H1 (cell line): ENCODE data around the gene YTHDC2. TPM values are rescaled to one million over a fixed set of nuclear protein-coding genes. Genes with fewer than 3 reads are reported as not detected.

Experiments
- CTCF ChIA-PET: fragments of 300-600 bp; sonication (Branson Sonifier 250); formaldehyde crosslinking; loops from one replicate; lab custom pipeline; 2021; ENCODE audit not compliant: partially characterized antibody; lab: Charles Lee
- POLR2A ChIA-PET: fragments of 300-600 bp; sonication (Branson Sonifier 250); formaldehyde crosslinking; loops from one replicate; lab custom pipeline; 2021; ENCODE audit warnings: inconsistent platforms; ENCODE audit not compliant: partially characterized antibody; lab: Charles Lee
- DNase-seq, 2 experiments: peaks; one replicate each; pipeline versions ENCODE4 v3.0.0 to v3.0.0-alpha.2; 2010 to 2022; ENCODE audit warnings: low spot score in 2 of 2, low read depth in 1 of 2, mixed read lengths in 1 of 2
- FAIRE-seq: peaks from 2 replicates; lab custom pipeline; 2011; peaks lifted over from hg19 to GRCh38; lab: Jason Lieb, UNC
- H2AFZ ChIP-seq: 2 replicates; pipeline ENCODE4 v1.8.1; 2012; ENCODE audit warnings: low read length, inconsistent platforms
- H2AK5ac ChIP-seq: 2 replicates; pipeline ENCODE4 v1.6.1; 2013; ENCODE audit warnings: low read depth, low read length
- H2BK120ac ChIP-seq: replicated peaks from 2 replicates; pipeline ENCODE3; 2013; ENCODE audit warnings: low read depth, low read length, inconsistent platforms
- H2BK12ac ChIP-seq: 2 replicates; pipeline ENCODE4 v1.6.1; 2013; ENCODE audit warnings: low read depth, low read length
- H2BK15ac ChIP-seq: 2 replicates; pipeline ENCODE4 v1.6.1; 2013; ENCODE audit warnings: low read length
- H2BK20ac ChIP-seq: 2 replicates; pipeline ENCODE4 v1.6.1; 2013; ENCODE audit warnings: low read length
- H2BK5ac ChIP-seq: 2 replicates; pipeline ENCODE4 v1.6.1; 2013; ENCODE audit warnings: low read depth, low read length
- H3K14ac ChIP-seq: 2 replicates; pipeline ENCODE4 v1.6.1; 2013; ENCODE audit warnings: inconsistent platforms; ENCODE audit not compliant: insufficient read length
- H3K18ac ChIP-seq: 2 replicates; pipeline ENCODE4 v1.6.1; 2013; ENCODE audit warnings: low read length; ENCODE audit errors: extremely low read depth
- H3K23ac ChIP-seq: 2 replicates; pipeline ENCODE4 v1.6.1; 2013; ENCODE audit warnings: inconsistent platforms; ENCODE audit not compliant: insufficient read length
- H3K23me2 ChIP-seq: 2 replicates; pipeline ENCODE4 v1.6.1; 2013; ENCODE audit warnings: low read depth, low read length
- H3K27ac ChIP-seq: 2 replicates; pipeline ENCODE4 v1.6.1; 2011; ENCODE audit warnings: low read depth, low read length, inconsistent platforms
- H3K27me3 ChIP-seq, 4 experiments: replicated peaks in 1 of 4; 1 replicate in 1 of 4; 2 replicates in 3 of 4; pipeline versions ENCODE4 v1.6.1 to v1.8.1; 2011 to 2013; ENCODE audit warnings: low read length in 3 of 4, mild to moderate bottlenecking in 3 of 4, inconsistent platforms in 2 of 4, mixed read lengths in 2 of 4, moderate library complexity in 1 of 4; ENCODE audit not compliant: control insufficient read depth in 3 of 4, insufficient read depth in 3 of 4; ENCODE audit errors: extremely low read depth in 1 of 4
- H3K36me3 ChIP-seq, 4 experiments: 2 replicates each; pipeline versions ENCODE4 v1.6.1 to v1.8.1; 2011 to 2013; ENCODE audit warnings: mild to moderate bottlenecking in 4 of 4, low read length in 3 of 4, moderate library complexity in 2 of 4, control low read depth in 1 of 4, inconsistent platforms in 1 of 4; ENCODE audit not compliant: insufficient read depth in 4 of 4, control insufficient read depth in 2 of 4
- H3K4ac ChIP-seq: replicated peaks from 2 replicates; pipeline ENCODE3; 2013; ENCODE audit warnings: low read length, low read depth, mixed read lengths, inconsistent platforms; ENCODE audit not compliant: insufficient read length
- H3K4me1 ChIP-seq, 4 experiments: replicated peaks in 1 of 4; 1 replicate in 1 of 4; 2 replicates in 3 of 4; pipeline versions ENCODE4 v1.6.1 to v1.8.1; 2011 to 2013; ENCODE audit warnings: low read length in 3 of 4, inconsistent platforms in 2 of 4, mixed read lengths in 1 of 4; ENCODE audit not compliant: insufficient read depth in 4 of 4, control insufficient read depth in 3 of 4
- H3K4me2 ChIP-seq, 2 experiments: 2 replicates each; pipeline versions ENCODE4 v1.6.1 to v1.8.1; 2011 to 2013; ENCODE audit warnings: low read depth in 2 of 2, low read length in 2 of 2, control low read depth in 1 of 2, inconsistent platforms in 1 of 2, mild to moderate bottlenecking in 1 of 2; ENCODE audit not compliant: insufficient read depth in 1 of 2
- H3K4me3 ChIP-seq, 4 experiments: fragments of 200-600, 300-600 bp in 1 of 4; sonication (generic), shearing (Covaris generic), sonication (Bioruptor Twin) in 1 of 4; 2 replicates each; pipeline versions ENCODE4 v1.5.1 to v1.8.1; 2011 to 2016; ENCODE audit warnings: low read length in 4 of 4, low read depth in 3 of 4, control low read depth in 2 of 4, inconsistent platforms in 2 of 4, mild to moderate bottlenecking in 2 of 4, mixed read lengths in 1 of 4, moderate library complexity in 1 of 4; ENCODE audit not compliant: insufficient read depth in 2 of 4; ENCODE audit errors: extremely low read depth in 1 of 4
- H3K56ac ChIP-seq: replicated peaks from 2 replicates; pipeline ENCODE3; 2013; ENCODE audit warnings: low read depth, mild to moderate bottlenecking, mixed read lengths, low read length, inconsistent platforms; ENCODE audit not compliant: insufficient read length
- H3K79me1 ChIP-seq: 2 replicates; pipeline ENCODE4 v1.6.1; 2013; ENCODE audit warnings: low read depth, low read length, control low read depth
- H3K79me2 ChIP-seq, 2 experiments: 2 replicates each; pipeline versions ENCODE4 v1.6.1 to v1.8.1; 2012 to 2013; ENCODE audit warnings: low read length in 2 of 2, mild to moderate bottlenecking in 2 of 2, inconsistent platforms in 1 of 2; ENCODE audit not compliant: insufficient read depth in 2 of 2, control insufficient read depth in 1 of 2
- H3K9ac ChIP-seq, 4 experiments: replicated peaks in 1 of 4; 1 replicate in 1 of 4; 2 replicates in 3 of 4; pipeline versions ENCODE4 v1.6.1 to v1.8.1; 2011 to 2013; ENCODE audit warnings: low read depth in 3 of 4, low read length in 3 of 4, control low read depth in 2 of 4, mild to moderate bottlenecking in 2 of 4, moderate library complexity in 2 of 4, inconsistent platforms in 1 of 4; ENCODE audit errors: extremely low read depth in 1 of 4
- H3K9me3 ChIP-seq, 2 experiments: 2 replicates each; pipeline versions ENCODE4 v1.6.1 to v1.8.1; 2012 to 2013; ENCODE audit warnings: mild to moderate bottlenecking in 2 of 2, moderate library complexity in 2 of 2, control low read depth in 1 of 2, inconsistent platforms in 1 of 2, low read depth in 1 of 2, low read length in 1 of 2, mixed read lengths in 1 of 2; ENCODE audit not compliant: insufficient read depth in 2 of 2
- H4K20me1 ChIP-seq, 2 experiments: replicated peaks in 1 of 2; 2 replicates each; pipeline versions ENCODE3 to v1.8.1; 2011 to 2013; ENCODE audit warnings: inconsistent platforms in 2 of 2, low read length in 2 of 2, mild to moderate bottlenecking in 1 of 2; ENCODE audit not compliant: insufficient read depth in 2 of 2, control insufficient read depth in 1 of 2
- H4K5ac ChIP-seq: 2 replicates; pipeline ENCODE4 v1.6.1; 2013; ENCODE audit warnings: low read length, low read depth, mixed read lengths, inconsistent platforms; ENCODE audit not compliant: insufficient read length
- H4K8ac ChIP-seq: 2 replicates; pipeline ENCODE4 v1.8.0; 2013; ENCODE audit warnings: mild to moderate bottlenecking, moderate library complexity, low read length, inconsistent platforms; ENCODE audit not compliant: insufficient read depth; ENCODE audit errors: extremely low read depth
- H4K91ac ChIP-seq: replicated peaks from 2 replicates; pipeline ENCODE3; 2013; ENCODE audit warnings: low read length, mixed read lengths, inconsistent platforms; ENCODE audit not compliant: insufficient read length
- CREB1 ChIP-seq: IDR thresholded peaks from 2 replicates; pipeline ENCODE4 v1.6.1; 2012; ENCODE audit warnings: inconsistent platforms
- KDM4A ChIP-seq: IDR thresholded peaks from one replicate; pipeline ENCODE4 v1.7.1; 2012; ENCODE audit warnings: low read depth, mild to moderate bottlenecking, moderate library complexity, low read length, inconsistent platforms; ENCODE audit not compliant: severe bottlenecking
- RBBP5 ChIP-seq: IDR thresholded peaks from 2 replicates; pipeline ENCODE4 v1.7.1; 2012; ENCODE audit warnings: low read depth, mild to moderate bottlenecking, inconsistent platforms, low read length, moderate library complexity, borderline replicate concordance
- RNF2 ChIP-seq: fragments of 200-900, 300-1000 bp; sonication (generic); IDR thresholded peaks from 2 replicates; pipeline ENCODE4 v1.7.1; 2016; ENCODE audit warnings: borderline replicate concordance, low read depth, mild to moderate bottlenecking, antibody characterized with exemption, low read length; ENCODE audit not compliant: poor library complexity, severe bottlenecking; ENCODE audit errors: missing control alignments
- SUZ12 ChIP-seq: fragments of 200-600 bp; sonication (generic); IDR thresholded peaks from 2 replicates; pipeline ENCODE4 v1.6.1; 2012; ENCODE audit warnings: mild to moderate bottlenecking, inconsistent platforms, low read length, moderate library complexity, mixed read lengths
- TCF12 ChIP-seq: IDR thresholded peaks from 2 replicates; pipeline ENCODE4 v1.6.1; 2011; ENCODE audit warnings: low read depth, mild to moderate bottlenecking, low read length
- TEAD4 ChIP-seq: IDR thresholded peaks from 2 replicates; pipeline ENCODE4 v1.6.1; 2012; ENCODE audit warnings: low read depth, low read length, inconsistent platforms, mixed read lengths
- polyA plus RNA-seq, 7 experiments: library from polyadenylated mRNA; depleted of rRNA in 3 of 7; stranded (reverse) in 5 of 7; unstranded in 2 of 7; fragments of >200 nt in 5 of 7; fragments of 200-250 nt in 2 of 7; gene quantifications; 1 replicate in 5 of 7; 2 replicates in 1 of 7; 4 replicates in 1 of 7; pipeline versions ENCODE4 v1.2.1 to v1.2.3, GENCODE V29; 2011 to 2013; ENCODE audit warnings: missing spikeins in 2 of 7, mixed read lengths in 2 of 7
- total RNA-seq: library from RNA; stranded (reverse); fragmentation: NEBNext Ultra II Directional; extraction: Animal tissue kit (Norgen Biotek cat#: 25700); gene quantifications from 2 replicates; pipeline ENCODE4 v1.2.1, GENCODE V29; 2021
- TF ChIP-seq, protein P1 (sequence below): IDR thresholded peaks from 2 replicates; pipeline ENCODE4 v1.6.1; 2011; ENCODE audit warnings: low read depth, mild to moderate bottlenecking, low read length; ENCODE audit not compliant: insufficient read depth
- TF ChIP-seq, protein P2 (sequence below): IDR thresholded peaks from 2 replicates; pipeline ENCODE4 v1.6.1; 2012; ENCODE audit warnings: low read length, inconsistent platforms

Gene YTHDC2
- total and polyA plus RNA-seq, 2 of the 8 experiments (the other 6 are each of a cell fraction or from before 2014, with no cell fraction given): 4.3 to 20.1 TPM

DNA sequence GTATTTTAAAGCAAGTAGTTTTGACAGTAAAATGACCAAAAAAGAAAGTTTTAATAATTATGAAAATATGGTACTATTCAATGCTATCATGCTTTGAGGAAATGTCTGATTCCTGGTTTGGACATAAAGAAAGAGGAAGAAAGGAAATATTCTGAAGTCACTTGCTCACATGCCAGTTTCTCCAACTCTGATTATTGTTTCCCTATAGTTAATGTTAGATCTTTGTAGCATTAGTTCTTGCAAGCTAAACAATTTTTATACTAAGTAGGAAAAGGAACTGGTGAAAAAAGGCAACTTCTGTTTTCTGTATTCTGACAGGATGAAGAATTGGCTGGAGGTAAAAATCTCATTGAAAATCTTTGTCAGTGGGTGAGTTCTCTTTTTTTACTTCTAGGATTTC, 119.5 kb downstream of the YTHDC2 start:
- H2BK12ac ChIP-seq: no peak overlapping the region
- H3K36me3 ChIP-seq: no peaks in the 10 kb centered on the region
- CTCF ChIA-PET: no interaction called here
- no peak overlapping the region for H4K91ac ChIP-seq
- DNase-seq (no peak), FAIRE-seq (no peak)
- H3K23me2 ChIP-seq: no peaks in the 10 kb centered on the region
- H3K9ac ChIP-seq: no peak overlapping the region
- no peak overlapping the region for H4K8ac ChIP-seq
- no peak overlapping the region for H2BK5ac ChIP-seq
- H2AFZ ChIP-seq: no peak overlapping the region
- no peak overlapping the region for H2BK15ac ChIP-seq
- POLR2A ChIA-PET: no interaction called here
- no peaks in the 10 kb centered on the region for H3K79me2 ChIP-seq
- no peak overlapping the region for H3K4ac ChIP-seq
- no peak overlapping the region for H4K5ac ChIP-seq
- H3K27me3 ChIP-seq: no peaks in the 10 kb centered on the region
- H2AK5ac ChIP-seq: no peak overlapping the region
- H3K14ac ChIP-seq: no peak overlapping the region
- no peak overlapping the region for H3K23ac ChIP-seq
- no peaks in the 10 kb centered on the region; a peak in 1 of 4 replicates for H3K9me3 ChIP-seq
- no peak overlapping the region for H3K4me3 ChIP-seq
- H3K79me1 ChIP-seq: no peaks in the 10 kb centered on the region
- H3K4me2 ChIP-seq: no peak overlapping the region
- no peak overlapping the region for H2BK20ac ChIP-seq
- no peaks in the 10 kb centered on the region for H3K4me1 ChIP-seq
- no peak overlapping the region for H3K18ac ChIP-seq
- H2BK120ac ChIP-seq: no peak overlapping the region
- H4K20me1 ChIP-seq: no peaks in the 10 kb centered on the region
- H3K56ac ChIP-seq: no peak overlapping the region
- H3K27ac ChIP-seq: no peak overlapping the region
- TF ChIP-seq SUZ12 (no peak), RBBP5 (no peak), KDM4A (no peak), TEAD4 (no peak), RNF2 (no peak), TCF12 (no peak), CREB1 (no peak)
- TF ChIP-seq, protein P1, sequence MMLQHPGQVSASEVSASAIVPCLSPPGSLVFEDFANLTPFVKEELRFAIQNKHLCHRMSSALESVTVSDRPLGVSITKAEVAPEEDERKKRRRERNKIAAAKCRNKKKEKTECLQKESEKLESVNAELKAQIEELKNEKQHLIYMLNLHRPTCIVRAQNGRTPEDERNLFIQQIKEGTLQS: no peak
- TF ChIP-seq, protein P2, sequence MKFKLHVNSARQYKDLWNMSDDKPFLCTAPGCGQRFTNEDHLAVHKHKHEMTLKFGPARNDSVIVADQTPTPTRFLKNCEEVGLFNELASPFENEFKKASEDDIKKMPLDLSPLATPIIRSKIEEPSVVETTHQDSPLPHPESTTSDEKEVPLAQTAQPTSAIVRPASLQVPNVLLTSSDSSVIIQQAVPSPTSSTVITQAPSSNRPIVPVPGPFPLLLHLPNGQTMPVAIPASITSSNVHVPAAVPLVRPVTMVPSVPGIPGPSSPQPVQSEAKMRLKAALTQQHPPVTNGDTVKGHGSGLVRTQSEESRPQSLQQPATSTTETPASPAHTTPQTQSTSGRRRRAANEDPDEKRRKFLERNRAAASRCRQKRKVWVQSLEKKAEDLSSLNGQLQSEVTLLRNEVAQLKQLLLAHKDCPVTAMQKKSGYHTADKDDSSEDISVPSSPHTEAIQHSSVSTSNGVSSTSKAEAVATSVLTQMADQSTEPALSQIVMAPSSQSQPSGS: no peak
